Loucy (cell line): ENCODE measurements around the gene LRR1.

ENCODE experiments used
- CTCF ChIP-seq: fragments of 200-600 bp; sonication (generic); conservative IDR thresholded peaks from 2 replicates; pipeline ENCODE4 v1.5.1; 2014; ENCODE audit warnings: mild to moderate bottlenecking, antibody characterized with exemption, low read length
- EZH2phosphoT487 ChIP-seq: fragments of 200-600 bp; IDR thresholded peaks from 2 replicates; pipeline ENCODE4 v1.6.1; 2018; ENCODE audit warnings: antibody characterized with exemption, mild to moderate bottlenecking, moderate library complexity, borderline replicate concordance

- no peak for TF ChIP-seq CTCF
- TF ChIP-seq EZH2phosphoT487 = no peak
Measured at GRCh38 chr14:49622022-49622607, 23.4 kb downstream of the LRR1 start.
